K562 (cell line): ENCODE data around the gene SKIL. TPM values are rescaled to one million over a fixed set of nuclear protein-coding genes. Genes with fewer than 3 reads are reported as not detected.

ENCODE experiments used
- ADNP ChIP-seq: fragments of 200-800 bp; sonication (Bioruptor generic); IDR thresholded peaks from 2 replicates; pipeline ENCODE4 v1.6.1; 2016; ENCODE audit warnings: missing genetic modification characterization, missing compliant biosample characterization
- BRF2 ChIP-seq: IDR thresholded peaks from 3 replicates; pipeline ENCODE4 v1.6.1; 2011; ENCODE audit warnings: borderline replicate concordance, mild to moderate bottlenecking; ENCODE audit not compliant: insufficient read length, insufficient read depth
- CBX2 ChIP-seq: fragments of 200-600 bp; sonication (generic); IDR thresholded peaks from one replicate; pipeline ENCODE4 v1.6.1; 2012; ENCODE audit warnings: mild to moderate bottlenecking, low read length, inconsistent platforms; ENCODE audit not compliant: insufficient read depth, poor library complexity, severe bottlenecking
- CEBPG ChIP-seq, 3 experiments: fragments of 200-800 bp in 1 of 3; sonication (Bioruptor generic) in 1 of 3; sonication (generic) in 1 of 3; formaldehyde crosslinking in 1 of 3; IDR thresholded peaks in 2 of 3; conservative IDR thresholded peaks in 1 of 3; 2 replicates each; pipeline versions ENCODE4 v1.6.1 to v1.8.0; 2016 to 2022; ENCODE audit warnings: missing compliant biosample characterization in 2 of 3, missing genetic modification characterization in 2 of 3, mild to moderate bottlenecking in 1 of 3, missing genetic modification reagents in 1 of 3
- CSDE1 ChIP-seq, 2 experiments: fragments of 450-650 bp; IDR thresholded peaks; 2 replicates each; pipeline ENCODE4 v1.6.1; 2016; ENCODE audit warnings: mild to moderate bottlenecking in 1 of 2
- ERF ChIP-seq: fragments of 450-650 bp; formaldehyde crosslinking; IDR thresholded peaks from 2 replicates; pipeline ENCODE4 v1.4.0; 2020; ENCODE audit warnings: mild to moderate bottlenecking, mixed read lengths
- FOXA3 ChIP-seq, 2 experiments: fragments of 450-650 bp in 1 of 2; sonication (generic) in 1 of 2; formaldehyde crosslinking; IDR thresholded peaks in 1 of 2; conservative IDR thresholded peaks in 1 of 2; 2 replicates each; pipeline versions ENCODE4 v1.4.0 to v1.8.0; 2020 to 2022; ENCODE audit warnings: mild to moderate bottlenecking in 2 of 2, missing genetic modification reagents in 1 of 2
- FOXK1 ChIP-seq: sonication (generic); formaldehyde crosslinking; IDR thresholded peaks from 2 replicates; pipeline ENCODE4 v1.8.0; 2022; ENCODE audit warnings: missing genetic modification reagents, mild to moderate bottlenecking, borderline replicate concordance
- HDAC3 ChIP-seq: fragments of 450-650 bp; IDR thresholded peaks from 2 replicates; pipeline ENCODE4 v1.6.1; 2018; ENCODE audit warnings: borderline replicate concordance, mild to moderate bottlenecking, moderate library complexity; ENCODE audit not compliant: partially characterized antibody
- KLF6 ChIP-seq: fragments of 250-450 bp; sonication (Bioruptor Pico); IDR thresholded peaks from 2 replicates; pipeline ENCODE4 v1.4.0; 2020; ENCODE audit warnings: mild to moderate bottlenecking, moderate library complexity, borderline replicate concordance
- LCOR ChIP-seq: sonication (generic); formaldehyde crosslinking; IDR thresholded peaks from 2 replicates; pipeline ENCODE4 v1.8.0; 2022; ENCODE audit warnings: mild to moderate bottlenecking, missing genetic modification reagents
- NEUROD1 ChIP-seq: fragments of 150-350 bp; IDR thresholded peaks from 2 replicates; pipeline ENCODE4 v1.6.1; 2014; ENCODE audit warnings: borderline replicate concordance, low read length, low read depth; ENCODE audit not compliant: partially characterized antibody
- RBBP5 ChIP-seq: fragments of 200-600 bp; sonication (generic); IDR thresholded peaks from 2 replicates; pipeline ENCODE4 v1.6.1; 2012; ENCODE audit warnings: borderline replicate concordance, mild to moderate bottlenecking, low read length, control low read depth, inconsistent platforms; ENCODE audit not compliant: insufficient read depth, poor library complexity, severe bottlenecking
- SAP30 ChIP-seq: fragments of 200-600 bp; sonication (generic); IDR thresholded peaks from 2 replicates; pipeline ENCODE4 v1.6.1; 2012; ENCODE audit warnings: borderline replicate concordance, low read depth, mild to moderate bottlenecking, moderate library complexity, low read length, control low read depth, inconsistent platforms; ENCODE audit not compliant: insufficient read depth, poor library complexity, severe bottlenecking
- ZNF24 ChIP-seq: fragments of 450-650 bp; IDR thresholded peaks from 2 replicates; pipeline ENCODE4 v1.6.1; 2016
- ZNF318 ChIP-seq, 2 experiments: fragments of 450-650 bp; IDR thresholded peaks; 2 replicates each; pipeline ENCODE4 v1.6.1; 2016; ENCODE audit warnings: mild to moderate bottlenecking in 2 of 2, borderline replicate concordance in 1 of 2, low read depth in 1 of 2, moderate library complexity in 1 of 2
- polyA plus RNA-seq, 8 experiments: library from polyadenylated mRNA; depleted of rRNA in 4 of 8; stranded (reverse) in 5 of 8; unstranded in 3 of 8; fragments of >200 nt; fragmentation: Nextera tagmentation in 2 of 8; fragmentation: Illumina TruSeq in 1 of 8; extraction: Ambion mirVana in 2 of 8; extraction: Trizol in 1 of 8; gene quantifications; 2 replicates each; pipeline versions ENCODE4 v1.2.1 to v1.2.3, GENCODE V29; 2011 to 2014; ENCODE audit warnings: inconsistent platforms in 1 of 8, missing spikeins in 1 of 8
- total RNA-seq, 7 experiments: library from RNA; depleted of rRNA in 6 of 7; stranded (reverse); fragments of >200 nt in 6 of 7; fragmentation: Illumina TruSeq in 2 of 7; extraction: Trizol in 2 of 7; gene quantifications; 2 replicates each; pipeline versions ENCODE4 v1.2.1 to v1.2.3, GENCODE V29; 2011 to 2021; ENCODE audit warnings: low replicate concordance in 1 of 7

The SKIL gene
- total and polyA plus RNA-seq, 9 of the 15 experiments (the other 6 are each of a cell fraction or from before 2014, with no cell fraction given) = 4.3 to 19.1 (median 9.7) TPM

GRCh38 chr3:170361711-170362110 is 4.2 kb downstream of the SKIL start (continued):
- TF ChIP-seq ZNF318 (IDR thresholded peaks at IDR 0.05; ENCODE audit: borderline replicate concordance in 1 of 2, low read depth in 1 of 2) = no peak
- no peak for TF ChIP-seq BRF2
- TF ChIP-seq NEUROD1 = no peak
- no peak for TF ChIP-seq CSDE1 (IDR thresholded peaks at IDR 0.05)
- no peak for TF ChIP-seq LCOR (CRISPR knock-in tag)
- TF ChIP-seq RBBP5 = no peak
- peak; percentile 93 for TF ChIP-seq ADNP (tag)
- no peak for TF ChIP-seq KLF6 (CRISPR knock-in tag)
- TF ChIP-seq CEBPG (CRISPR knock-in tag; IDR thresholded peaks at IDR 0.05) = no peak
- no peak for TF ChIP-seq CEBPG (tag; conservative IDR thresholded peaks at IDR 0.05 in 1 of 2, IDR thresholded peaks at IDR 0.05 in 1 of 2)
- TF ChIP-seq SAP30 = no peak
- TF ChIP-seq FOXK1 = no peak
- TF ChIP-seq CBX2 = no peak
- TF ChIP-seq ZNF24 = no peak
- no peak for TF ChIP-seq ERF (CRISPR knock-in tag)
- no peak for TF ChIP-seq FOXA3 (CRISPR knock-in tag; conservative IDR thresholded peaks at IDR 0.05 in 1 of 2, IDR thresholded peaks at IDR 0.05 in 1 of 2)
- TF ChIP-seq HDAC3 = peak; percentile 41
